ENCODE results near the gene TMEM253. TPM values are rescaled to one million over a fixed set of nuclear protein-coding genes. Genes with fewer than 3 reads are reported as not detected.

TMEM253 gene
- total and polyA plus RNA-seq, 4 donors, result 0.14 to 0.25 (median 0.19) TPM; not detected in 1

- under 1% methylated on average over 9 of the region's 9 CpGs for WGBS
- Histone ChIP-seq H3K36me3 (ENCODE audit: control insufficient read depth in 4 of 4, insufficient read depth in 3 of 4, low read depth in 1 of 4, low read length in 3 of 4) (no peaks in the 10 kb centered on the region), H3K27ac (ENCODE audit: low read depth in 1 of 2, low read length in 2 of 2) (peak overlapping the region; percentile 94 to 97), H3K27me3 (ENCODE audit: control insufficient read depth in 4 of 4, insufficient read depth in 4 of 4, low read length in 3 of 4) (no peaks in the 10 kb centered on the region), H3K9ac (ENCODE audit: low read depth in 1 of 2, low read length in 2 of 2) (peak overlapping the region in 1 of 2 donors; percentile 57), H3K4me3 (ENCODE audit: low read depth in 1 of 3, low read length in 3 of 3) (peak overlapping the region; percentile 36 to 59 (median 42)), H3K9me3 (ENCODE audit: control insufficient read depth in 4 of 4, low read length in 3 of 4) (no peaks in the 10 kb centered on the region), H3K4me1 (ENCODE audit: control insufficient read depth in 4 of 4, insufficient read depth in 4 of 4, low read length in 3 of 4) (peaks cover 9 to 56% (median 46%) of the 10 kb centered on the region in 4 donors)
- TF ChIP-seq CTCF (IDR thresholded peaks at IDR 0.05; ENCODE audit: low read depth, low read length, missing input control), result no peak
- TF ChIP-seq FOXA1 (IDR thresholded peaks at IDR 0.05), result no peak
- TF ChIP-seq HNF4G (IDR thresholded peaks at IDR 0.05), result no peak
- no peak for TF ChIP-seq JUND (IDR thresholded peaks at IDR 0.05)
- TF ChIP-seq SP1 (IDR thresholded peaks at IDR 0.05), result no peak
- no peak for TF ChIP-seq GABPA (IDR thresholded peaks at IDR 0.05 in 1 of 2, conservative IDR thresholded peaks at IDR 0.05 in 1 of 2)
- TF ChIP-seq EGR1 (IDR thresholded peaks at IDR 0.05; ENCODE audit: low read depth in 2 of 2), result peak in 1 of 2 donors; percentile 37
- no peak for DNase-seq (ENCODE audit: low spot score)
Measured at GRCh38 chr14:21103411-21103709, 2.5 kb downstream of the TMEM253 start.

- TF ChIP-seq ZBTB33 (IDR thresholded peaks at IDR 0.05) (peak; percentile 98), REST (IDR thresholded peaks at IDR 0.05) (no peak), YY1 (IDR thresholded peaks at IDR 0.05) (peak; percentile 81), NR2F2 (IDR thresholded peaks at IDR 0.05) (peak; percentile 100), HNF4A (conservative IDR thresholded peaks at IDR 0.05) (peak; percentile 80 to 86), EGR1 (IDR thresholded peaks at IDR 0.05; ENCODE audit: low read depth in 2 of 2) (peak in 1 of 2 donors; percentile 11), FOXA2 (IDR thresholded peaks at IDR 0.05) (no peak), RAD21 (IDR thresholded peaks at IDR 0.05) (peak in 1 of 2 donors; percentile 41), FOXA1 (IDR thresholded peaks at IDR 0.05) (peak; percentile 13), RXRA (IDR thresholded peaks at IDR 0.05) (peak; percentile 91), CTCF (IDR thresholded peaks at IDR 0.05; ENCODE audit: low read depth, low read length, missing input control) (peak; percentile 78), HNF4G (IDR thresholded peaks at IDR 0.05) (peak; percentile 32), JUND (IDR thresholded peaks at IDR 0.05) (peak; percentile 98 to 99), SP1 (IDR thresholded peaks at IDR 0.05) (peak; percentile 87), ATF3 (IDR thresholded peaks at IDR 0.05) (peak; percentile 93), TAF1 (conservative IDR thresholded peaks at IDR 0.05) (no peak), GABPA (IDR thresholded peaks at IDR 0.05 in 1 of 2, conservative IDR thresholded peaks at IDR 0.05 in 1 of 2) (peak in 1 of 2 donors; percentile 26), MAX (IDR thresholded peaks at IDR 0.05) (peak; percentile 80)
- WGBS, result under 1% methylated on average over 62 of the region's 62 CpGs
- peak overlapping the region; percentile 75 to 80 for H3K9ac ChIP-seq (ENCODE audit: low read depth in 1 of 2, low read length in 2 of 2)
- H3K36me3 ChIP-seq (ENCODE audit: control insufficient read depth in 4 of 4, insufficient read depth in 3 of 4, low read depth in 1 of 4, low read length in 3 of 4), result no peaks in the 10 kb centered on the region
- peaks cover 9 to 54% (median 44%) of the 10 kb centered on the region in 4 donors for H3K4me1 ChIP-seq (ENCODE audit: control insufficient read depth in 4 of 4, insufficient read depth in 4 of 4, low read length in 3 of 4)
- H3K27ac ChIP-seq (ENCODE audit: low read depth in 1 of 2, low read length in 2 of 2), result peak overlapping the region; percentile 94 to 97
- no peaks in the 10 kb centered on the region for H3K9me3 ChIP-seq (ENCODE audit: control insufficient read depth in 4 of 4, low read length in 3 of 4)
- DNase-seq (ENCODE audit: low spot score), result peak; percentile 93
- no peaks in the 10 kb centered on the region for H3K27me3 ChIP-seq (ENCODE audit: control insufficient read depth in 4 of 4, insufficient read depth in 4 of 4, low read length in 3 of 4)
- peak overlapping the region; percentile 42 to 60 (median 59) for H3K4me3 ChIP-seq (ENCODE audit: low read depth in 1 of 3, low read length in 3 of 3)
Measured at GRCh38 chr14:21103710-21104447, 3.0 kb downstream of the TMEM253 start.

Data from liver (tissue), 9 donors.